Measurements from ENCODE around the gene ASCC2.

The ASCC2 gene

GRCh38 chr22:29837741-29838598 lies at the start of gene ASCC2:
TSS of gene ASCC2 (minus strand) at chr22:29838274. CDS start at chr22:29832325, 5,949 bp downstream.
- H3K4me1 ChIP-seq (ENCODE audit: control insufficient read depth, insufficient read depth, low read length) = peaks cover 40% of the 10 kb centered on the region
- peak; percentile 99 for DNase-seq (ENCODE audit: low read depth)
- peaks cover 16% of the 10 kb centered on the region for H3K36me3 ChIP-seq (ENCODE audit: control insufficient read depth, insufficient read depth, low read length, severe bottlenecking)
- H3K27me3 ChIP-seq (replicated peaks; ENCODE audit: control insufficient read depth, insufficient read depth, low read length) = no peaks in the 10 kb centered on the region
- H3K4me3 ChIP-seq (ENCODE audit: low read length) = peak within 1 kb of the TSS; percentile 90
- H3K9ac ChIP-seq (ENCODE audit: low read length) = peak within 1 kb of the TSS; percentile 90
- H3K9me3 ChIP-seq (ENCODE audit: control insufficient read depth, low read length) = no peaks in the 10 kb centered on the region

- DNase-seq (ENCODE audit: low read depth) = no peak
- no peaks in the 10 kb centered on the region for H3K27me3 ChIP-seq (replicated peaks; ENCODE audit: control insufficient read depth, insufficient read depth, low read length)
- no peaks in the 10 kb centered on the region for H3K36me3 ChIP-seq (ENCODE audit: control insufficient read depth, insufficient read depth, low read length, severe bottlenecking)
- no peaks in the 10 kb centered on the region for H3K9me3 ChIP-seq (ENCODE audit: control insufficient read depth, low read length)
- H3K4me3 ChIP-seq (ENCODE audit: low read length) = no peak overlapping the region
- peaks cover 33% of the 10 kb centered on the region for H3K4me1 ChIP-seq (ENCODE audit: control insufficient read depth, insufficient read depth, low read length)
- no peak overlapping the region for H3K9ac ChIP-seq (ENCODE audit: low read length)
These were observed 49.3 kb upstream of the ASCC2 start for GRCh38 chr22:29887358-29887757.

GRCh38 chr22:29886596-29886995 lies 48.5 kb upstream of the ASCC2 start:
- Histone ChIP-seq H3K9me3 (ENCODE audit: control insufficient read depth, low read length) (no peaks in the 10 kb centered on the region), H3K27me3 (replicated peaks; ENCODE audit: control insufficient read depth, insufficient read depth, low read length) (no peaks in the 10 kb centered on the region), H3K9ac (ENCODE audit: low read length) (no peak overlapping the region), H3K36me3 (ENCODE audit: control insufficient read depth, insufficient read depth, low read length, severe bottlenecking) (no peaks in the 10 kb centered on the region), H3K4me1 (ENCODE audit: control insufficient read depth, insufficient read depth, low read length) (peaks cover 33% of the 10 kb centered on the region), H3K4me3 (ENCODE audit: low read length) (no peak overlapping the region)
- DNase-seq (ENCODE audit: low read depth) = peak; percentile 49

GRCh38 chr22:29885610-29886009 lies 47.5 kb upstream of the ASCC2 start:
- Histone ChIP-seq H3K9me3 (ENCODE audit: control insufficient read depth, low read length) (no peaks in the 10 kb centered on the region), H3K4me3 (ENCODE audit: low read length) (no peak overlapping the region), H3K36me3 (ENCODE audit: control insufficient read depth, insufficient read depth, low read length, severe bottlenecking) (no peaks in the 10 kb centered on the region), H3K4me1 (ENCODE audit: control insufficient read depth, insufficient read depth, low read length) (peaks cover 33% of the 10 kb centered on the region), H3K9ac (ENCODE audit: low read length) (no peak overlapping the region), H3K27me3 (replicated peaks; ENCODE audit: control insufficient read depth, insufficient read depth, low read length) (no peaks in the 10 kb centered on the region)
- DNase-seq (ENCODE audit: low read depth) = no peak

- H3K4me1 ChIP-seq (ENCODE audit: control insufficient read depth, insufficient read depth, low read length) = peaks cover 33% of the 10 kb centered on the region
- H3K9me3 ChIP-seq (ENCODE audit: control insufficient read depth, low read length) = no peaks in the 10 kb centered on the region
- no peak for DNase-seq (ENCODE audit: low read depth)
- H3K27me3 ChIP-seq (replicated peaks; ENCODE audit: control insufficient read depth, insufficient read depth, low read length) = peaks cover 7% of the 10 kb centered on the region
- peak overlapping the region; percentile 98 for H3K4me3 ChIP-seq (ENCODE audit: low read length)
- H3K36me3 ChIP-seq (ENCODE audit: control insufficient read depth, insufficient read depth, low read length, severe bottlenecking) = no peaks in the 10 kb centered on the region
- peak overlapping the region; percentile 93 for H3K9ac ChIP-seq (ENCODE audit: low read length)
These were observed 45.7 kb upstream of the ASCC2 start for GRCh38 chr22:29883775-29884097.

- peak; percentile 96 for DNase-seq (ENCODE audit: low read depth)
- H3K36me3 ChIP-seq (ENCODE audit: control insufficient read depth, insufficient read depth, low read length, severe bottlenecking) = no peaks in the 10 kb centered on the region
These were observed 45.1 kb upstream of the ASCC2 start, which contains the start of gene MTMR3 for GRCh38 chr22:29883045-29883774. TSS of gene MTMR3 (plus strand) at chr22:29883174. CDS start at chr22:29971060, 87,886 bp downstream.

GRCh38 chr22:29882716-29883044 lies 44.6 kb upstream of the ASCC2 start:
- Histone ChIP-seq H3K9ac (ENCODE audit: low read length) (no peak overlapping the region), H3K9me3 (ENCODE audit: control insufficient read depth, low read length) (no peaks in the 10 kb centered on the region), H3K27me3 (replicated peaks; ENCODE audit: control insufficient read depth, insufficient read depth, low read length) (peaks cover 7% of the 10 kb centered on the region), H3K36me3 (ENCODE audit: control insufficient read depth, insufficient read depth, low read length, severe bottlenecking) (no peaks in the 10 kb centered on the region), H3K4me3 (ENCODE audit: low read length) (peak overlapping the region; percentile 98), H3K4me1 (ENCODE audit: control insufficient read depth, insufficient read depth, low read length) (peaks cover 37% of the 10 kb centered on the region)
- no peak for DNase-seq (ENCODE audit: low read depth)

More at GRCh38 chr22:29883045-29883774, 45.1 kb upstream of the ASCC2 start, which contains the start of gene MTMR3:
- H3K9ac ChIP-seq (ENCODE audit: low read length) = peak within 1 kb of the TSS; percentile 93
- peaks cover 33% of the 10 kb centered on the region for H3K4me1 ChIP-seq (ENCODE audit: control insufficient read depth, insufficient read depth, low read length)
- H3K4me3 ChIP-seq (ENCODE audit: low read length) = peak within 1 kb of the TSS; percentile 98
- H3K9me3 ChIP-seq (ENCODE audit: control insufficient read depth, low read length) = no peaks in the 10 kb centered on the region
- H3K27me3 ChIP-seq (replicated peaks; ENCODE audit: control insufficient read depth, insufficient read depth, low read length) = peaks cover 7% of the 10 kb centered on the region

- H3K4me3 ChIP-seq (ENCODE audit: low read length) = no peak overlapping the region
These were observed 41.7 kb upstream of the ASCC2 start for GRCh38 chr22:29879753-29880152.

GRCh38 chr22:29877620-29878019 lies 39.5 kb upstream of the ASCC2 start:
- Histone ChIP-seq H3K36me3 (ENCODE audit: control insufficient read depth, insufficient read depth, low read length, severe bottlenecking) (no peaks in the 10 kb centered on the region), H3K27me3 (replicated peaks; ENCODE audit: control insufficient read depth, insufficient read depth, low read length) (peaks cover 45% of the 10 kb centered on the region), H3K9ac (ENCODE audit: low read length) (no peak overlapping the region), H3K4me1 (ENCODE audit: control insufficient read depth, insufficient read depth, low read length) (peaks cover 8% of the 10 kb centered on the region), H3K9me3 (ENCODE audit: control insufficient read depth, low read length) (no peaks in the 10 kb centered on the region), H3K4me3 (ENCODE audit: low read length) (no peak overlapping the region)
- peak; percentile 64 for DNase-seq (ENCODE audit: low read depth)

More at GRCh38 chr22:29879753-29880152, 41.7 kb upstream of the ASCC2 start:
- no peak for DNase-seq (ENCODE audit: low read depth)
- H3K36me3 ChIP-seq (ENCODE audit: control insufficient read depth, insufficient read depth, low read length, severe bottlenecking) = no peaks in the 10 kb centered on the region
- H3K9me3 ChIP-seq (ENCODE audit: control insufficient read depth, low read length) = no peaks in the 10 kb centered on the region
- peaks cover 26% of the 10 kb centered on the region for H3K27me3 ChIP-seq (replicated peaks; ENCODE audit: control insufficient read depth, insufficient read depth, low read length)
- H3K9ac ChIP-seq (ENCODE audit: low read length) = no peak overlapping the region
- peaks cover 16% of the 10 kb centered on the region for H3K4me1 ChIP-seq (ENCODE audit: control insufficient read depth, insufficient read depth, low read length)

- Histone ChIP-seq H3K27me3 (replicated peaks; ENCODE audit: control insufficient read depth, insufficient read depth, low read length) (peaks cover 49% of the 10 kb centered on the region), H3K4me3 (ENCODE audit: low read length) (no peak overlapping the region), H3K9me3 (ENCODE audit: control insufficient read depth, low read length) (no peaks in the 10 kb centered on the region), H3K9ac (ENCODE audit: low read length) (no peak overlapping the region), H3K4me1 (ENCODE audit: control insufficient read depth, insufficient read depth, low read length) (peaks cover 8% of the 10 kb centered on the region), H3K36me3 (ENCODE audit: control insufficient read depth, insufficient read depth, low read length, severe bottlenecking) (no peaks in the 10 kb centered on the region)
- no peak for DNase-seq (ENCODE audit: low read depth)
These were observed 35.9 kb upstream of the ASCC2 start for GRCh38 chr22:29873943-29874342.

GRCh38 chr22:29872989-29873388 lies 34.9 kb upstream of the ASCC2 start:
- peaks cover 6% of the 10 kb centered on the region for H3K4me1 ChIP-seq (ENCODE audit: control insufficient read depth, insufficient read depth, low read length)

More at GRCh38 chr22:29872989-29873388, 34.9 kb upstream of the ASCC2 start:
- Histone ChIP-seq H3K9ac (ENCODE audit: low read length) (no peak overlapping the region), H3K9me3 (ENCODE audit: control insufficient read depth, low read length) (no peaks in the 10 kb centered on the region), H3K4me3 (ENCODE audit: low read length) (no peak overlapping the region), H3K36me3 (ENCODE audit: control insufficient read depth, insufficient read depth, low read length, severe bottlenecking) (no peaks in the 10 kb centered on the region), H3K27me3 (replicated peaks; ENCODE audit: control insufficient read depth, insufficient read depth, low read length) (peaks cover 51% of the 10 kb centered on the region)
- DNase-seq (ENCODE audit: low read depth) = no peak

Measured in adipocyte (in vitro differentiated cells).